DMS53 treated with DMSO at 0.1 percent for 48 hours (cell line): ENCODE measurements around the gene PFN1.

Experiments
- DNase-seq: peaks from one replicate; lab custom pipeline; 2025; ENCODE audit not compliant: unreplicated experiment; lab: John Stamatoyannopoulos, UW

The PFN1 gene

DNA sequence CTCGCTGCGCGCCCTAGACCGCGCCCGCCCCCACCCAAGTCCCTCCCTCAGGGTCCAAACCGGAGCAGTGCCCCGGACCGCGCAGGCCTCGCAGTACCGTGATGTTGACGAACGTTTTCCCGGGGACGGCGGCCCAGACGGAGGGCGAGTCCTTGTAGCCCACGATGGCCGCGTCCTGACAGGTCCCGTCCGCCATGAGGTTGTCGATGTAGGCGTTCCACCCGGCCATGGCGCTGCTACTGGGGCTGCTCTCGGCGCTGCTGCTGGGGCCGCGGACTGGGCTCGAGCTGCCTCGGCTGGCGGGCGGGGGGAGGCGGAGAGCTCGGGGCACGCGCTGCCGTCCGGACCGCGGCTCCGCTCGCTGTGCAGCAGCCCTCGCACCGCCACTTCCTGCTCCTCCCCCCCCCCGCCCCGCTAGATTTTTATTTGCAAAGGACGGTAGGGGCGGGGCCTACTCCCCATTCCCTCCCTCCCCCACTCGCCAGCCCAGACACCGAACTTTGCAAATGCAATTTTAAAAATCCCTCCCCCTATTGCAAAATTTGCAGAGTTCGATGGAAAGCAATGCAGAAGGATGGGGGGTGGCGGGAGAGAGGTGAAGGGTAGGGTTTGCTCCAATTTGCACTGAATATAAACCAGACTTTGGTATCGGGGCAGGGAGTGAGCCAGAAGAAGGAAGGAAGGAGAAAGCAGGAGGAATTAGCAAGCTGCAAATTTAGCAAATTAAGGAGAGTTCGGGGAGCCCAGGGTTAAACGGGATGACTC lies at the start of gene PFN1:
Gene PFN1 (minus strand): TSS at position 365 of the 765 bp plus-strand sequence. CDS start 136 bp downstream, at position 229.
- peak; percentile 70 for DNase-seq

DNA sequence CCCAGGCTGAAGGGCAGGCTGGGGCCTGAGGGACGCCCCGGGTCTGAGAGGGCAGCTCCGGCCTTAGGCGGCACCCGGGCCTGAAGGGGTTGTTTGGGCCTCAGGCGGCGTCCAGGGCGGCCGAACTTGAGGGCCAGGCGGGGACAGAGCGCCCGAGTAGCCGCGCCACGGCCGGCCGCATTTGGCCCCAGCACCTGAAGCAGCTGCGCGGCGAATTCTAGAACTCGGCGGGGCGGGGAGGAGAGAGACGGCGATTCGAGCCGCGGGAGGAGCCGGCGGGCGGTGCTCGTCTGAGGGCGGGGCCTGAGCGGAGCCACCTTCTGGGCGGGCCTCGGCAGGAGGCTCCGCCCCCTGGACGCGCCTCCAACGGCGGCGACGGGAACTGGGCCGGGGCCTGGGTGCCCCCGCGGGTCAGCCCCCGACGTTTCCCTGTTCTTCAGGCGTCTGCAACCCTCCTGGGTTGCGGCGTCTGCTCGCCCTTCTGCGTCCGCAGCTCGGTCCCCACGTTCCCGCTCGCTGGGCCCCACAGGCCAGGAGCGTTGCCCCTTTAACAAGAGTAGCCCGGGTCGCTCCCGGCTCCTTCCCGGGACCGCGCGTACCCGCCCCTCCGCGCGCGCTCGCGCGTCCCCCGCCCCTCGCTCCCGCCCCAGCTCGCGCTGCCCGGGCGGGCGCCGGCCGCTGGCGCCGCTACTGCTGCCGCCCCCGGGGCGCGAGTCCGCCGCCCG lies 49.1 kb upstream of the PFN1 start, which contains the start of the genes INCA1 and KIF1C:
Gene INCA1 (minus strand): TSS at position 221 of the 725 bp plus-strand sequence. CDS start 3,085 bp downstream, outside the sequence.
Gene KIF1C (plus strand): TSS at position 649 of the 725 bp plus-strand sequence. CDS start 2,297 bp downstream, outside the sequence.
- DNase-seq: peak; percentile 49

DNA sequence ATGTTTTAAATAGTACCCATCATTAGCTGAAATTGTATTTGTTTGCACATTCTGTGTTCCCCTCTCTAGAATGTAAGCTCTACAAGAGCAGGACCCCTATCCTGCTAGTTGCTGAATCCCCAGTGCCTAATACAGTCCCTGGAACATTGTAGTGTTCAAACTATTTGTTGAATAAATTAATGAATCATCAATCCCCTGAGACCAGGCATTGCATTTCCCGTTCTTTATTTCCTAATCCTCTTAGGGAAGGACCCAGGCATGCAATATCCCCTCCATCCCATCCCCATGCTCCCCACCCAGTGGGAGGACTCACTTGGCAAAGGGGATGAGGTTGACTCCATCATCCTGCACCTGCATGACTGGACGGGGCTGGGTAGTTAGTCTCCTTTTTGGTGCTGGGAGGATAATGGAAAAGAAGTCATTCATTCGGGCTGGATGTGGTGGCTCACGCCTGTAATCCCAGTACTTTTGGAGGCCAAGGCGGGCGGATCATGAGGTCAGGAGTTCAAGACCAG lies 45.8 kb upstream of the PFN1 start:
- DNase-seq: no peak

DNA sequence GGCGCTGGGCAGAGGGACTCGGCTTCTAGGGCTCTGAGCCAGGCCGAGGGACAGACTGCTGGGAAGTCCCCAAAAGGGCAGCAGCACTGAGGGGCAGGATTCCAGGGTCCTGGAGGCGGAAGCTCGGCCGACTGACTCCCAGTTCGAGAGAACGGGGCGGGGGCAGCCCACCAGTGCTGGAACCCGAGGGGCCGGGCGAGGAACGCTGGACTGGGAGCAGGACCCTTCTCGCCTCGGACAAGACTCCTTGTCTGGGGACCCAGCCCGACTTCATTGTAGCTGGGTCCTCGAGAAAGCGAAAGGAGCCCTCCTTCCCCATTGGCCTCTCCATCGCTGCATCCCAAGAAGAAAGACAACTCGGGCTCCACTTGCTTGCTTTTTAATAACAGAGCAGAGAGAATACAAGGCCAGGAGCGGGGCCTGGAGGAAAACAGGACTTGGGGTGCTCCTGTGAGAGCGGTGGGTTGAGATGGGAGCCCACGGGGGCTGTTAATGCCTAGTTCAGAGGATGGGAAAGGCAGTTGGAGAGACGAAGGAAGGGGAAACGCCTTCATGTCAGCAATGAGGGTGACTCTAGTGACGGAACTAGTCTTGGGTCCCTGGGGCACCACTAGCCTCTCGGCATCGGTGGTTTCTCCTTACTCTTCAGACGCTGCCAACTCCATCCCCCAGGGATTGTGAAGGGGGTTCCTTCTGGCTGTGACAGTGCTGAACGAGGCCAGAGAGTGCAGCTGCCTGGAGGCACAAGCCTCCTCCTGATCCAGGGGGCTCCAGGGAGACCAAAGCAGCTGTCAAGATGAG lies 39.6 kb upstream of the PFN1 start:
- DNase-seq: no peak

DNA sequence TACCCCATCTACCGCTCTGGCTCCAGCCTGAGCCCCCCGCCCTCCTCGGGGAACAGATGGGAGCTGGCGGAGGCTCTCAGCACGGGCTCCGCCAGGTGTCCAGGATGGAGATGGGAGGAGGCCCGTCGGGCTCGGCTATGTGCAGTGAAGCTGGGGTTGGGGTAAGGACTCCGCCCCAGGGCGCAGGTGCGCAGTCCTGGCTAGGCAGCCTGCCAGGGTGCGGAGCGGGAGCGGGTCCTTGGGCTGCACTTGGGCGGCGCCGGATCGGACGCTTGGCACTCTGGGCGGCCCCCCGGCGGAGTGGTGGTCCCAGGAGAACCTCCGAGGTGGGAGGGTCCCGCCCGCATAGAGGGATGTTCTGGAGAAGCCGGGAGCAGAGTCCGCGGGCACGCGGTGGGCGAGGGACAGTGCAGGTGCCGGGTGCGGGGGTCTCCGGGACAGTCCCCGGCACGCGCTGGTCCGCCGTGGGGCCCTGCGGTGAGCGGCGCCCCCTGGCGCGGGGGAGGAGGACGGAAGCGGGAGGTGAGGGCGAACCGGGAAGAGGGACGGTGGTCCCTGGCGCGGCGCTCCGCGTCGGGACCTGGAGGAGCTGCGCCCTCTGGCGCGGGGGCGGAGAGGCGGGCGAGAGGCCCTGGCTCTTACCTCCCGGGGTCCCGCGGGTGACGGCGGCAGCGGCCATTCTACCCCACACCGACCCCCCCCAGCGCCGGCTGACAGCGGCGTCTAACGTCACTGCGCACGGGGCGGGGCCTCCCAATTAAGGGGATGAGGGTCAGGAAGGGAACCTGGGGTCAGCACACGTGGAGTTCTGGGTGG lies 38.8 kb upstream of the PFN1 start, which contains the start of gene CAMTA2:
Gene CAMTA2 (minus strand): TSS at position 725 of the 816 bp plus-strand sequence. CDS start 1,453 bp downstream, outside the sequence.
- peak; percentile 47 for DNase-seq

DNA sequence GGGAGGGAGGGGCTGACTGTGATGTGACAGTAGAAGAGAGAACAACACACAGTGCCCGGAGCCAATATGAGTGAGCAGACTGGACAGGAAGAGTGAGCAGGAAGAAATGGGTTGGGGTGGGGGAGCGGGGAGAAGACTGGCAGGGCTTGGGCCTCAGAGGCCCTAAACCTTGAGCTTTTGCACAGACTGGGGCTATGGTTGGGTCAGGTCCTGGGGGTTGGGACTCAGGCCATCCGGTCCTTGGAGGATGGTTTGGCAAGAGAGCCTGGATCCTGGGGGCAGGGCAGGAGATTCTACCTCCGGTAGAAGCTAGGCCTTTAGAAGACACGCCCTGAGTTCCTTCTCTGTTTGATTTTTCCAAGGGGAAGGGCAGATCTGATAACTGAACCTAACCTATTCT lies 38.1 kb upstream of the PFN1 start:
- DNase-seq: no peak

DNA sequence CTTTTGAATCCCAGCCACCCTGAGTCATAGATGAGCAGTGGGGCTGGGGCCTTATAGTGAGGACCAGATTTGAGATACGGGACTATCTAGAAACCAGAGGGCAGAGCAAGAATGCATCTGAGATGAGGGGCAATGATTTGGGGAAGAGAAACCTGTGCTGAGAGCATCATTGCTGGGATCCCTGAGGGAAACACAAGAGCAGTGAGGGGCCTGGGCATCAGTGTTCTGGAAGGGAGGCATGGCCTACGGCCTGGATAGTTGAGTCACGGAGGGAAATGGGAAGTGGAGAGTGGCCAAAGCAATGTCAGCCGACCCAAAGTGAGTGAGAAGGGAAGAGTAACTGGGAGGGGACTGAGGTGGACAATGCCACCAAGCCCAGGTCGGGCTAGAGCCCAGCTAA lies 34.0 kb upstream of the PFN1 start:
- DNase-seq: no peak

DNA sequence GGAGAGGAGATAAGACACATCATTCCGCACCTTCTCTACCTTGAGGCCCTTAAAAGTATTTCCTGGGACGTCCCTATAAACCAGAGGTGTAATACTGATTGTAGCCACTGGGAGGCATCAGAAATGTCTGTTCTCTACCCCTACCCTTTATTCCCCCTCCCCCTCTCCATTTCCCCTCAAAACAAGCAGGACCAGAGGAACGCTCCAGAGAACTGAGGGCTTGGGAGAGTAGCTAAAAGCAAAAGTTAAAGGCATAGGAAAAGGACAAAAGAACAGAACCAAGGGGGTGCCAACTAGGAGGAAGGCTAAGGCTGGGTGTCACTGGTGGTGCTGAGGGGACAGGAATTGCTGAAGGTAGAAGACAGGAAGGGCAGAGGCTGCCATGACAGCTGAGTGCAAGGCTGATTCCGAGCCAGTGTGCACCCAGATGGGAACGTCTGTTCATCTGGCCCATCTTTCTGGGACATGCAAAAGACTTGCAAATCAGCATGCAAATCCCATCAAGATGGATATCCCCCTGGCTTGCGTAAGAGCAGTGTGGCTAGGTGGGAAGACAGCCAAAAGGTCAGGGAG lies 32.4 kb upstream of the PFN1 start:
- no peak for DNase-seq

DNA sequence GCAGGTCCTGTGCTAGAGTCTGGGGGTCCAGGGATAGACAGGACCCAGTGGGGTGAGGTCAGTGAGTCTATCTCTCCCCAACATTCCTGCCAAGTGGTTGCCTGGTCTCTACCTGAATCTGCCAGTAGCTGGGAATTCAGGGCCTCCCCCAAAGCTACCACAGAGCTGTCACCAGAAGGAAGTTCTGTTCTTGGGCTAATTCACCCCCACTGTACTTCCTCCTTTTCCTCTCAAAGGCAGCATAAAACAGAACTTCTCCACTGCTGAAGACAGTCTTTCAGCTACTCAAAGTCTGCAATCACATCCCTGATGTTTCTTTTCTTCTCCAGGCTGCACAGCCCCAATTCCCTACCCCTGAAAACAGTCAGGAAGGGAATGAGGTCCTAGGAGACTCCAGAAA lies 30.4 kb upstream of the PFN1 start:
- no peak for DNase-seq

DNA sequence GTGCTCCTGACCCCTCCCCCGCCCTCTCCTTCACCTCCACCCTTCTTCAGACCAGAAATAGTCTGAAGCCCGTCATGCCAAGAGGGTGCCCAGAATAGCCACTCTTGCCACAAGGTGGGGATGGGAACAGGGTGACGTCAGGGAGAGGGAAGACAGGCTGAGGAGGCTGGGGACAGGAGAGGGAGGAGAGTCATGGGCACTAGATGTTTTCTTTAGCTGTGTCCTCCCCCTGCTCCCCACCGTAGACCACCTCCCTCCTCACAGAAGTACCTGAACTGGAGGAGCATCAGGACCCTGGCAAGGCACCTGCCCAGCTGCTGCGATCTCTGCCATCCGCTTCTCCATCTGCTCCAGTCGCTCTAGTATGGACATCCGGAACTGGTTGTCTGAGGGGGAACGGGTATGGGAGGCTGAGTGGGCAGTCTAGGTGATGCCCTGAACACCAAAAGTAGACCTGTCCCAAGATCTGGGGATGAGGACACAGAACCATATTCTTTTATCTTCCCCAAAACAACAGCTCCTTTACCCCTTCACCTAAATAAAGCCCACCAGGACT lies 25.9 kb upstream of the PFN1 start:
- no peak for DNase-seq

DNA sequence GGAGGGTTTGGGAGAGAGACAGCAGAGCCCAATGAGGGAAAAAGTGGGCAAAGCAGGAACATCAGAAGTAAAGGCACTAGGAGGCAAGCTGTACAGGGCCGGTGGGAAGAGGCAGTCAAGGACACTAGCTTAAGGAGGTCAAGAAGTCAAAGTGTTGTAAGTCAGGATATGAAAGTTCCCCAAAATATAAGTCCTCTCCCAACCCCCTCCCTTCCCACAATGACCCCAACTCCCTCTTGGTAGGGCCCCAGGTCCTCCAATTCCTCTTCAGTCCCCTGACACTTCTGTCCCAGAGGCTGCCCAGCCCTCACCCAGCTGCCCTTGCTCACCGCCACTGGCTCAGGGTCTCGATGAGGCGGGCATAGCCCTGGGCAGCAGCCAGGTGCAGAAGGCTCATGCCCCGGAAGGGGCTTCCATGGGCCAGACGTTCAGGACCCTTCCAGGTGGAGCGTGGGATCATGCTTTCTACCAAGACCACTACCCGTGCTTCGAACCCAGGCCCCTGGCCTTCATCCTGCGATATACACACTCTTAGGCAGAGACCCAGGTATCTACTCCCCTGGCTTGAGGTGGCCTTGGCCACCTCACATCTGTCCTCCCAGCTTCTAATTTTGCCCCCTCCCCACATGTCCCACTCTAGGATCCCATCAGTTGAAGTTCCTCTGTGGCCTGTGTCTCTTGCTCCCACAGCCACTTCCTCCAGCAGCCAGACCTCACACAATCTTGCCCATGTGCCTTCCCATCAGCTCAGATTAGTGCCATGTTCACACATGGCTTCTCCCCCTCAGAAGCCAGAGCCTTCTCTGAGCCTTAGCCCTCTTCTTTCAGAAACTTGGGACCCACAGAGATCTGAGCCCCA lies 25.2 kb upstream of the PFN1 start:
- no peak for DNase-seq

DNA sequence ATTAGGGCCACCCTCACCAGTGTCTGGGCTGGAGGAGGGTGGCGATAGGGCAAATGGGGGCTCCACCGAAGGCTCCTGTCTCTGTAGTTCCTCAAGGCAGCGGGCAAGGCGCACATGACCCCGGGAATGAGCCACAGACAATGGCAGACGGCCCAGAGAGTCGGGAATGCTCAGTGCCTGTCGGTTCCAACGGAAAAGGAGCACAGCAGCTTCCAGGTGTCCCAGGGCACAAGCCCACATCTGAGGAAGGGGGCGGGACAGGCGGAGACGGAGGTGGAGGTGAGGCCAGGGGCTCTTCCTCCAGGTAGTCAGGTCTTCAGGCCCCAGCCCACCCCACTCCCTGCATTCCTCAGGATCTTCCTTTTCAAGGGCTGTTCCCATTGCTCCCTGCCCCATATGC lies 24.4 kb upstream of the PFN1 start:
- no peak for DNase-seq

DNA sequence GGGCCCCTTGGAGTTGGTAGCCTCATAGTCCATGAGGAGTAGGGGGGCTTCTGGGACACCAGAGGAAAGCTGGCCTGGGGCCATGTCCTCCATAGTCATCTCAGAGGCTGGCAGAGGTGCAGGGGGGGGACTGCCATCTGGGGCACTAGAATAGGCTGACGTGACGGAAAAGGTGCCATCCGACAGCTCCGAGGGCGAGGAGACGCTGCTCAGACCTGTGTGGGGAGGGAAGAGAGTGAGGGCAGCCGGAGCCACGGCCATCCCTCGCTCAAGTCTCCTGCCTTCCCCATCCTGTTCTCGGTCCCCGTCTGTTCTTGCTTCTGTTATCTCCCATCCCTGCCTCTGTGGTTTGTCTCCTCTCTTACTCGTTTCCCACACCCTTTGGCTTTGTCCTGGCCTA lies 24.0 kb upstream of the PFN1 start:
- DNase-seq: no peak

DNA sequence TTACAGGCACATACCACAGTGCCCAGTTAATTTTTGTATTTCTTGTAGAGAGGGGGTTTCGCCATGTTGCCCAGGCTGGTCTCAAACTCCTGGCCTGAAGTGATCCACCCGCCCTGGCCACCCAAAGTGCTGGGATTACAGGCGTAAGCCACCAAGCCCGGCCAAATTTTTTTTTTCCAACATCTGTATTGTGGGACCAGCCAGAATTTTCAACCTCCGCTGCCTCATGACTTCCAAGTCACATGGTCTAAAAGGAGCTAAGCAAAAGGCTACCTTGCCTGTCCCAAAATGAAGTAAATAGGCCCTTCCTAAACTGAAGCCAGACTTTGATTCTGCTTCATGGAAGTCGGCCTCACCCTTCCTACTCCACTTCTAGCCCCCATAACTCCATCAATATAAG lies 23.5 kb upstream of the PFN1 start:
- no peak for DNase-seq

DNA sequence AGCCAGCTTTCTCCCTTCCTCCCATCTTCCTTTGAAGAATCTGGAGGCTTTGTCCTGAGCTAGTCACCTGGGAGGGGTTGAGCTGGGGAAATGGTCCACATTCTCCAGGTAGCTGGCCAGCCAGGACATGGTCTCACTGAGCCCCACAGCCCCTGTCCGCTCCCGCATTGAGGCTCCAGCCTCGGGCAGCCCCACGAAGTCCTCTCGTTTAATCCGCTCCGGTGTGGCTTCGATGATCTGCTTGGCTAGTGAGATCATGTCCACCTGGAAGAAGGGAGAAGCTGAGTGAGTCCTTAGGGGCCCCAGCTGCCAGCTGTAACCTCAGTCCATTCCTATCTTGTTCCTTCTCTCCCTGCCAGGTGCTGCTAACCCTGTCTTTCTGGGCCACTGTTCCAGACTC lies 21.9 kb upstream of the PFN1 start:
- DNase-seq: no peak

DNA sequence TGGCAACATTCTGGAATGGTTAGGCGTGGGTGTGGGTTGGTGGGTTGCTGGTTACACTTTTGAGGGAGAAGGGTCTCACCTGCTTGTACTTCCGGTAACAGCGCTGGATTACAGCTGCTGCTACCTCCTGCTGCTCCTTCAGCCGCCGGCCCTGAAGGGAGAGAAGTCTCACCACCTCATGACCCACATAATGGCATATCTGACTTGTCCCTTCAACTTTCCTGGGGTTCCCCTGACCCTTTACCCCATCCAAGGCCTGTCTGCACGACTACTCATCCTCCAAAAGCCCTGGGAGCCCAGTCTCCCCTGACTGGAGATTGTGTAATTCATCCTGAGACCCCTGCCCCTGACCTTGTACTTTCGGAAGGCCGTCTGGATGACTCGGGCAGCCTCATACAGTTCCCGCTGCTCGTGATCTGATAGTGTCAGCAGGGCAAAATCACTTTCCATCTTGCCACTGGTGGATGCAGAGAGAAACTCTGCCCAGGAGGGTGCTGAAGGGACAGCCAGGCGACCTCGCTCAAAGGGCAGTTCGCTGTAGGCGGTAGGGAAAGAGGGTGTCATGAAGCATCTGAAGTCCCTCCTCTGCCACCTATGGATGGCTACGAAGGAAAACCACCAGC lies 21.3 kb upstream of the PFN1 start:
- DNase-seq: no peak

DNA sequence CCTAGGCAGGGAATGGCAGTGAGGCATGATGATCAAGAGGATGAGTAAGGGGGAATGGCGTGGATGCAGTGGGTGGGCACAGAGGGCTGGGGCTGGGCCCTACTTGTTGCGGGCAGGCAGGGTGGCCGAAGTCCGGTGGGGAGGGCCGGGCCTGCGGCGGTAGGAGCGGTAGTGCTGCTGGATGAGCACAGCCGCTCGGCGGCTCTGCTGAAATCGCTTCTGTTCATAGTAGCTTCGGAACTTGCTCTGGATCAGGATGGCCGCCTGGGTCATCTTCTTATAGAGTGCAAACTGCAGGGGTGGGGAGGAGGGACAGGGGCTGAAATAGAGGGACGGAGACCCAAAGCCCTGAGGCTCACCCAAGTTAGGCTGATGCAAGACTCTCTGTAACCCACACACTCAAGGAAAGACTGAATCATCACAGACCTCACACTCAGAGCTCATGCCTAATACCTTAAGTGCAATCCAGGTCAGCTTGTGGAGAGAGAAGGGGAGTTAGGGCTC lies 20.8 kb upstream of the PFN1 start:
- no peak for DNase-seq

DNA sequence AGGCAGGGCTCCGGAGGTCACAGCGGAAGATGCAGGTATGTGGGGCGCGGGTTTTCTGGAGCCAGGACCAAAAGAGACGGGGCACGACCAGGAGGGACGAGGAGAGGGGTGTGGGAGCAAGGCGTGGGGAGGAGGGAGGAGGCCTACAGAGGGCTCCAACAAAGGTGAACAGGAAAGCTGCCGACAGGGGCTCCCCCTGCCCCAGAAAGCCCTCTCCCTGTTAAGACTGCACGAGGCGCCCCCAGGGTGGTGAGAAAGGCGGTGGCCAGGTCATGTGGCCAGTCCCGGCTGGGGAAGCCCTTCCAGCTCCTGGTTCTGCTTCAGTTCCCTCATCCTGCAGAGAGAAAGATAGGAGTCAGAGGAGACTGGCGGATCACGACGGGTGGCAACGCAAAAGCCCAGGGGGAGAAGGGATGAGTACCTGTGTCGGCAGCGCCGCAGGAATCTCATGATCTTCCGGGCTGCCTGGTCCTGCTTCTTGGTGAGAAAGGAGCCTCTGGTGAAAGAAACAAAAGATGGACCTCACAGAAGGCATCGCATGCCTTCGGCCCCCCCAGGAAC lies 20.2 kb upstream of the PFN1 start:
- DNase-seq: no peak
